ENCODE measurements around the gene PREX1.
A peak's percentile ranks its signal among the peaks of the same experiment; 100 is the strongest.

PREX1 gene

GRCh38 chr20:48706116-48706656 lies 121.6 kb downstream of the PREX1 start:
- DNase-seq: peak in 2 of 42 donors; percentile 4 to 11
- intact Hi-C loops (cut with DNase I): no loop called here

- intact Hi-C loops (cut with DNase I): no loop called here
These were observed 122.3 kb downstream of the PREX1 start for GRCh38 chr20:48705240-48706115.

GRCh38 chr20:48704761-48705160 lies 123.0 kb downstream of the PREX1 start:
- DNase-seq: no peak
- intact Hi-C loops (cut with DNase I): no loop called here

More at GRCh38 chr20:48705240-48706115, 122.3 kb downstream of the PREX1 start:
- DNase-seq: peak in 2 of 42 donors; percentile 1 to 11

- intact Hi-C loops (cut with DNase I): no loop called here
- peak in 23 of 42 donors; percentile 31 to 76 (median 59) for DNase-seq
These were observed 124.1 kb downstream of the PREX1 start for GRCh38 chr20:48703511-48704219.

GRCh38 chr20:48703107-48703506 lies 124.7 kb downstream of the PREX1 start:
- DNase-seq: peak in 35 of 42 donors; percentile 32 to 86 (median 65)
- intact Hi-C loops (cut with DNase I): no loop called here

- intact Hi-C loops (cut with DNase I): no loop called here
- peak in 14 of 42 donors; percentile 48 to 67 (median 57) for DNase-seq
These were observed 125.3 kb downstream of the PREX1 start for GRCh38 chr20:48702455-48702913.

- intact Hi-C loops (cut with DNase I): no loop called here
- DNase-seq: no peak
These were observed 126.1 kb downstream of the PREX1 start for GRCh38 chr20:48701702-48702101.

GRCh38 chr20:48698507-48699267 lies 129.1 kb downstream of the PREX1 start:
- DNase-seq: no peak
- intact Hi-C loops (cut with DNase I): no loop called here

GRCh38 chr20:48697845-48698491 lies 129.8 kb downstream of the PREX1 start:
- peak in 36 of 42 donors; percentile 39 to 86 (median 64) for DNase-seq
- intact Hi-C loops (cut with DNase I): no loop called here

- intact Hi-C loops (cut with DNase I): no loop called here
- DNase-seq: no peak
These were observed 131.1 kb downstream of the PREX1 start for GRCh38 chr20:48696671-48697070.

- intact Hi-C loops (cut with DNase I): no loop called here
These were observed 132.1 kb downstream of the PREX1 start for GRCh38 chr20:48695738-48696137.

GRCh38 chr20:48695255-48695654 lies 132.5 kb downstream of the PREX1 start:
- intact Hi-C loops (cut with DNase I): no loop called here

More at GRCh38 chr20:48695738-48696137, 132.1 kb downstream of the PREX1 start:
- no peak for DNase-seq

GRCh38 chr20:48694381-48694865 lies 133.4 kb downstream of the PREX1 start:
- DNase-seq: no peak

More at GRCh38 chr20:48695255-48695654, 132.5 kb downstream of the PREX1 start:
- DNase-seq: no peak

GRCh38 chr20:48691523-48691922 lies 136.3 kb downstream of the PREX1 start:
- DNase-seq: peak in 32 of 42 donors; percentile 44 to 88 (median 64)
- intact Hi-C loops (cut with DNase I): no loop called here

More at GRCh38 chr20:48694381-48694865, 133.4 kb downstream of the PREX1 start:
- intact Hi-C loops (cut with DNase I): no loop called here

- intact Hi-C loops (cut with DNase I): no loop called here
- DNase-seq: peak in 28 of 42 donors; percentile 22 to 73 (median 48)
These were observed 136.9 kb downstream of the PREX1 start for GRCh38 chr20:48690888-48691287.

GRCh38 chr20:48689874-48690571 lies 137.8 kb downstream of the PREX1 start:
- no peak for DNase-seq
- intact Hi-C loops (cut with DNase I): no loop called here

GRCh38 chr20:48689388-48689787 lies 138.4 kb downstream of the PREX1 start:
- DNase-seq: no peak
- intact Hi-C loops (cut with DNase I): no loop called here

GRCh38 chr20:48688579-48688978 lies 139.2 kb downstream of the PREX1 start:
- intact Hi-C loops (cut with DNase I): no loop called here
- DNase-seq: no peak
